ENCODE data around the gene WDPCP. TPM values are rescaled to one million over a fixed set of nuclear protein-coding genes. Genes with fewer than 3 reads are reported as not detected.
"Not testable (repeated sequence)": the region's sequence is repeated elsewhere in the genome, so short reads cannot be mapped to it uniquely, and the experiment has no call there.

The WDPCP gene
- total RNA-seq, 1 donor from 2014 or later = 12.4 TPM

DNA sequence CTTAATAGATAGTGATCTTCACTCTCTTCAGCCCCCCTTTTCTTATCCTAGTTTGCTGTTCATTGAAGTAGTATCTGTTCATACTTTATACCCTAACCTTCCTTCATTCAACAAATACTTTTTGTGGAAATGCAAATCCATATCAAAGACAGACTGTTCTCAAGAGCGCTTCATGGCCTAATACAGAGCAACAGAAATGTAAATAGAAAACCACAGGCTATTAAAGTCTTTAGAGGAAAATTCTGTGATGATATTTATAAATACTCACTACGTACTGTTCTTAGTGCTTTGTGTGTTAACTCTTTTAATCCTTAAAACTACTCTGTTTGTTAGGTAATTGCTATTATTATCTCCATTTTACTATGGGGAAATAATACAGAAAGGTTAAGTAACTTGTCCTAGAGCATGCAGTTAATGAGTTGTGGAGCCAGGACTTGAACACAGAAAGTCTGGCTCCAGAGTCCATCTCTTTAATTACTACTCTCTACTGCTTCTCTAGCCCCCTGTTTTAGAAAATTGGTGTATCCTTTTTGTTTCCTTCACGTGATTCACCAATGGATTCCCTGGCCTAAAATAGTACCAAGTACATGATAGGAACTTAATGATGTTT lies 3.4 kb upstream of the WDPCP start:
- DNase-seq (ENCODE audit: low read depth) = no peak

DNA sequence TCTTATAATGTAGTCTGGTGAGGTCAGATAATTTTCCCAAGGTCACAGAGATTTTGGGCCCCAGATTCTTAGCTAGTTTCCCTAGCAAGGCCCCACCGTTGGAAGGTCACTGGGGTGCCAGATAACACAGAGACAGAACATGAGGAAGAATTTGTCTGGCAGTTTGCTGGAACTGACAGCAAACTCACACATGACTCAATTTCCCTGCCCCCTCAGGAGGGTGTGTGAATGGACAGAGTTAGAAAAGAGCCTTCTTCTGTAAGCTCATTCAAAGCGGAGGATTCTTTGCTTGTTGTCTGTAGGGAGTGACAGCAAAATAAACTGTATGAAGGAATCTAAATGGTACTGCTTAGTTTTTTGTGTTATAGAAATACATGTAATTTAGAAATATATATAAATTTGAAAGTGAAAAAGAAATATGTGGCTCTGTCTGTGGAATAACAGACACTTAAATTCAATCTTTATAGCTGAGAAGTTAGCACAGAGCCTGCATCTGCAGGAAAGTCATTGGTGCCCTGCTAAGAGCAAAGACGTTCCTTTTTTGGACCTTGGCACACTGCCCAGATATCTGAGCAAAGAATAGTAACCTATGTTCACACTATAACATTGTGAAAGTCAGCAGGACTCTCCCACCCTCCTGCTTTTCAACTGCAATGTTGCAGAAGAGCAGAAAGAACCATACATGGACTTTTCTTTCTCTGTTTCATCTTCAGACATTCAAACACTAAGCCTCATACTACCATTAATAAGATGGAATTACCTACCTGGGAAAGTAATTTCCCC lies 2.5 kb upstream of the WDPCP start:
- DNase-seq (ENCODE audit: low read depth) = peak; percentile 23

DNA sequence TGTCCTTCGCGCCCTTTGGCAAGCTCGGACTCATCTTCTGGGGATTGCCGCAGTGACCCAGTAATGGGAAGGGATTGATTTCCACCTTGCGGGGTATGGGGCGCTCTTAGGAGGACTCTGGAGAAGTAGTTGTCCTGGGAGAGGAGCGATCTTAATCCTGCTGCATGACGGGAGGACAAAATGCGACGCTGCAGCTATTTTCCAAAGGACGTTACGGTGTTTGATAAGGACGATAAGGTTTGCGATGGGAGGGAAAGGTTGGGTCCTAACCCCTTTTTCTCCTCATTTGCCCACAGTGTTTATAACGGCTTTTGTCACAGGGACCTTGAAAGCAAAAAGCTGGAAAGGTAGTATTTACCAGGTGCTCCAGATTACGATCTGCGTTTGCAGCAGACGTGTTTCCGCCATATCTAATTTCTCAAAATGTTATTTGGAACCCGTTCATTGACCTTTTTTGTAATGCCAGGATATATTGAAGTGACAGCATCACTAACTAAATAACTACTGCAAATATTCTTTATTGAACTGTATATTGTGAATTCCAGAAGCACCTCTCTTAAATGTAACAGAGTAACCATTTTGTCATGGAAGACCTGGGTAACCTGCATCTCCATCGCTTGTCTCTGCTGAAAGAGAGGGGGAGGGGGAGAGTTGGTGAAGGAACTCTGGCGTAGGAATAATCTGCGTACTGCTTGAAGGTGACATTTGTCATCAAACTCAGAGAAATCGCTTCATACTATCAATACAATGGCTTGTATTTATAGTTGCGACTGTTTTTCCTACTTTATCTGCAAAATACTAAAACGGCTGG lies 1.1 kb upstream of the WDPCP start:
- no peak for DNase-seq (ENCODE audit: low read depth)

DNA sequence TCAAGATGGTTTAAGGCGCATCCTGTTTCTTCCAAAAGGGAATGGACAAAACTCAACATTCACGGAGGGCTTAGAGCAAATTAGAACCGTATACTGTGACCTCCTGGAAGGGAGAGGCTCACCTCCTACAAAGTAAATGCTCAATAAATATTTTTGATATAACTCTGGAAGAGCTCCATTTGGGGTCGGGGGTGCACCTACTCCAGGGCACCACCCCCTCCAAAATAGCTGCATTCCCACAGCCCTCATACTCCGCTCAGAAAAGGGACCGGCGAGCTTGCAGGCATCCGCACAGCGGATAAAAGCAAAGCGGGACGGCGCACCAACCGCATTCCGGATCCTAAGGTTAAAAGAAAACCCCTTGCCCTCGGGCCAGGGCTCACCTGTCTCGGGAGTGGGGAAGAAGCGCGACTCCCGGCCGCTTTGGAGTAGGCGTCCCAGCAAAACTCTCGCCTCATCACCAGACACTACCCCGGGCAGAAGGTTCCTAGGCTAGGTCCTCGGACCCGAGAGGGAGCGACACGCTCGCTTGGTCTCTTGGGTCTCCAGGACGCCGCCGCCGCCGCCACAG lies 378 bp downstream of the WDPCP start:
- DNase-seq (ENCODE audit: low read depth) = no peak

DNA sequence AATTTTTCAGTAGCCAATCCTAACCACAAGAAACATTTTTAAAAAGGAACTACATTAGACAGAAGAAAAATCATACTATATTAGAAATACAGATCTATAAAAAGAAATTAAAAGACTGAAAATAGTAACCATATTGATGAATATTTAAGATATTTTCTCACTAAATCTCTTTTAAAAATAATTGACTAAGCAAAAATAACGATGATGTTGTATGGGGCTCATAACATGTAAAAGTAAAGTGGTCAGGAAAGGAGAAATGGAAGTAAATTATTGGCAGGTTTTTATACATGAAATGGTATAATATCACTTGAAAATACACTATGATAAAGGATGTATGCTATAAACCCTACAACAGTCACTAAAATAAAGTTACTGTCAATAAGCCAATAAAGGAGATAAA lies 5.4 kb downstream of the WDPCP start:
- no peak for DNase-seq (ENCODE audit: low read depth)

DNA sequence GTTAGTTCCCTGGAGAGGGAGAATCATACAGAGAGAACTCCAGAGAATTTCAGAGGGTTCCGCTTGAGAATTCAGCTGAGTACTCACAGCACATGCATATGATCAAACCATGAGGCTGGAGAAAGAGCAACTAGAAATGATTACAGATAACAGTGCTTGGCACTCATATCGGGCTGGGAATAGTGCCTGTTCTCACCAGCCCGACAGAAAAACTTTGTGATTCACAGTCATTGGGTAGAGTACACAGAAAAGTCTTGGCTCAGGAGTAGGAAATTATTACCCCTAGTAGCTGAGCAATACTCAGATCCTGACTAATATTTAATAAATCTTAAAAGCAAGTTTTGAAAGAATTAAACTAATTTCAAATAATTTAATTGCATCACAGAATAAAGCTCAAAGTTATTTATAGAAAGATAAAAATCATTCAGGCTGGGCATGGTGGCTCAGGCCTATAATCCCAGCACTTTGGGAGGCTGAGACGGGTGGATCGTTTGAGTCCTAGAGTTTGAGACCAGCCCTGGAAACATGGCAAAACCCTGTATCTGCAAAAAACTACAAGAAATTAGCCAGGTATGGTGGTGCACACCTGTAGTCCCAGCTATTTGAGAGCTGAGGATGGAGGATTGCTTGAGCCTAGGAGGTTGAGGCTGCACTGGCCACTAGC lies 6.8 kb downstream of the WDPCP start:
- DNase-seq (ENCODE audit: low read depth) = peak; percentile 56

DNA sequence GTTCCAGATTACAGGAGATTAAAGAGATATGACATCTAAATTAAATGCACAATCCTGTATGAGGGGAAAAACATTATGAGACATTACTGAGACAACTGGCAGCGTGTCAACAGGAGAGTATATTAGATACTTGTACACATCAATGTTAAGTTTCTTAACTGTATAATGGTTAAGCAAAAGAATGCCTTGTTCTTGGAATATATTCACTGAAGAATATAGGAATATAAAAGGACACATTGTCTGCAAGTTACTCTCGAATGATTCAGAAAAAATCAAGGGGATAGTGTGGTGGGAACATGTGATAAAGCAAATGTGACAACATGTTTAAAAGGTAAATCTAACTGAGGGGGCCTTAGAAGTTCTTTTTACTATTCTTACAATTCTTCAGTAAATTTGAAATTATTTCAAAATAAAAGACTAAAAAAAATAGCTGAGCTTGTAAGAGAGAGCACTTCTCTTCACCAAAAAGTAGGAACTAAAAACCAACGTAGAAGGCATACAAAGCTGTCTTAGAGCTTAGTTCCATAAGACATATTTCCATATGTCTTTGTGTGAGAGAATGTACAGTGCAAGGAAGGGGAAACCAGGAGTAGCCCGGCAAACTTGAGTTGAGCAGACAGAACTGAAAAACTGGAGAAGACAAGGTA lies 7.5 kb downstream of the WDPCP start:
- DNase-seq (ENCODE audit: low read depth) = no peak

DNA sequence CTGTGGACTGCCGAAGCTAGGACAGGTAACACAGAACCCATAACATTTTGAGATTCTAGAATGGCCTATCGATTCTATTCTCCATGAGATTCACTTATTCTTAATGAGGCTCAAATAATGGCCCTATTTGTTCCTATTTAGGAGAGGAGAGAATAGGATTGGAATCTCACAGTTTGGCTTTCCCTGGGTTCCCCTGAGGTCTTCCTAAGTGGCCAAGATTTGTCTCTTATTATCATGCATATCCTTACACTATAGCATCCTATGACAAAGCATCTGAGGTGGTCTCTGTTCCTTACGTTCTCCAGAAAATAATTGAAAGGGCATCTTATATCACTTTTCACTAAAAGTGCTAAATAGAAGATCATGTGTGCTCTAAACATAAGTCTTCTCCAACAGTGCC lies 9.5 kb downstream of the WDPCP start:
- no peak for DNase-seq (ENCODE audit: low read depth)

DNA sequence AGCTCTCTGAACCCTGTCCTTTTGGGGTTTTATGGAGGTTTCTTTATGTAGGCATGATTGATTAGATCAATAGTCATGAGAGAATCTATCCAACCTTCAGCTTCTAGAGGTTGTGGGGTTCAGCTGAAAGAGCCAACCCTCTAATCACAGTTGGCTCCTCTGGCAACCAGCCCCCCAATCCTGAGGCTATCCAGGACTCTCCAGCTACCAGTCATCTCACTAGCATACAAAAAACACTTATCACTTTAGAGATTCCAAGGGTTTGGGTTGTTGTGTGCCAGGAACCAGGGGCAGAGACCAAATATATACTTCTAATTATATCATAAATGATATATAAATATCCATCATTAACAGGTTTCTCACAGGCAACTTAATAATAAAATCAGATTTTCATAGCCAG lies 11.7 kb downstream of the WDPCP start:
- DNase-seq (ENCODE audit: low read depth) = no peak

DNA sequence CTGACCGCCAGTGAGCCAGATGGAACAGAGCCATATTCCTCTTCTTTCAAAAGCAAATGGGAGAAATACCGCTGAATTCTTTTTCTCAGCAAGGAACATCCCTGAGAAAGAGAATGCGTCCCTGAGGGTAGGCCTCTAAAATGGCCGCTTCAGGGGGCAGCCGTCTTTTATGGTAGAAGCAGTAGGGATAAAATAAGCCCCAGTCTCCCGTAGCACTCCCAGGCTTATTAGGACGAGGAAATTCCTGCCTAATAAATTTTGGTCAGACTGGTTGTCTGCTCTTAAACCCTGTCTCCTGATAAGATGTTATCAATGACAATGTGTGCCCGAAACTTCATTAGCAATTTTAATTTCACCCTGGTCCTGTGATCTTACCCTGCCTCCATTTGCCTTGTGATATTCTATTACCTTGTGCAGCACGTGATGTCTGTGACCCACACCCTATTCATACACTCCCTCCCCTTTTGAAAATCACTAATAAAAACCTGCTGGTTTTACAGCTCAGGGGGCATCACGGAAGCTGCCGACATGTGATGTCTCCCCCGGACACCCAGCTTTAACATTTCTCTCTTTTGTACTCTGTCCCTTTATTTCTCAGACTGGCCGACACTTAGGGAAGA lies 14.4 kb downstream of the WDPCP start:
- not testable (repeated sequence) for DNase-seq (ENCODE audit: low read depth)

DNA sequence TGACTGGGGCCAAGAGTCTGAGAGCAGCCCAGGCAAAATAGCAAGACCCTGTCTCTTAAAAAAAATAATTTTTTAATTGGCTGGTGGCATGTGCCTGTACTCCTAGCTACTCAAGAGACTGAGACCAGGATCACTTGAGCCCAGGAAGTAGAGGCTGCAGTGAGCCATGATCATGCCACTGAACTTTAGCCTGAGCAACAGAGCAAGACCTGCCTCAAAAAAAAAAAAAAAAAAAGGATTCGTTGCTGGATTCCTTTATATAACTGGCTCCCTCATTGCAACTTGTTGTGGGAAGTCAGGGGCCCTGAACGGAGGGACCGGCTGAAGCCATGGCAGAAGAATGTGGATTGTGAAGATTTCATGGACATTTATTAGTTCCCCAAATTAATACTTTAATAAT lies 15.3 kb downstream of the WDPCP start:
- DNase-seq (ENCODE audit: low read depth) = peak; percentile 62

DNA sequence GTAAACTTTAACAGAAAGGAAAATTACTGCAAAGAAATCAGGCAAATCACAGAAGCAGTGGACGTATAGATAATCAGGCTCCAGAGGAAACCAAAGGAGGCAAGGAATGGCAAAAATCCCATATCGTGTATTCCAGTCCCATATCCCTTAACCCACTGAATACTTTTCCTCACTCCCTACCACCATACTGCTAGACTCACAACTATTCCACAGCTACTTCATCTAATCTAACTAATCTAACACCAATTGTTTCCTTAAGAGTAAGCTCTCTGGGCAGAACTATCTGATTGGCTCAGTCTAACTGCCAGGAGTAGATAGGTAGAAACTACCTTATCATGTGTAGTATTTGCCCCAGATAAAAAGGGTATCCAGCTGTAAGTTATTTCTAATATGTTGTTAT lies 16.3 kb downstream of the WDPCP start:
- no peak for DNase-seq (ENCODE audit: low read depth)

DNA sequence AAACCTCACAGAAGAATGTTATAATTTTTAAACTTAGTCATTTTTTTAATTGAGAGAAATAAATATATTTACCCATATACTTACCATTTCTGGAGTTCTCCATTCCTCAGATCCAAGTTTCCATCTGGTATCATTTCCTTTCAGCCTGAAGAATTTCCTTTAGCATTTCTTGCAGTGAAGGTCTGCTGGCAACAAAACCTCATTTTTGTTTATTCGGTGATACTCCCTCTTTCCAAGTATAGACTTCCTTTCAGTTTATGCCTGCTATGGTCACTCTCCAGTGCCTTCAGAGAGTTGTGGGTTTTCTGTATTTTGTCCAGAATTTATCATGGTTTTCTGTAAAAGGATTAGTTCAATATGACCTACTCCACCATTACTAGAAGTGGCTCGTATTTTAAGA lies 17.0 kb downstream of the WDPCP start:
- no peak for DNase-seq (ENCODE audit: low read depth)

DNA sequence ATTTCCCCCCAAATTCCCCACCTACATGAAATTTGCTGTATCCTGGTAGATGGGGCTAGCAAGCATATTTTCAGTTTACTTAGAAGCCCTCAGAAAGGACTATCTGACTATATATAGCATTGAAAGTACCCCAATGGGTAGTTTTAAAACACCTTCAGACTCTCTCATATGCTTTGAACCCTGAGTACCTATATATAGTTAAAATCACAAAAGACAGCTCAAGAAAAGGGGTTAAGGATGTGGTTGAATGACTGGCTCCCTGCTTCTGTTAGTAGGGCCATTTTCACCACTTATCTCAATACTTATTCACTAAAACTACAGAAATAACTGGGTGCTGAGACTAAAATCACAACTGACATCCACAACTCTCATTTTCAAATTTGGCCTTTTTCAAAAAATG lies 18.5 kb downstream of the WDPCP start:
- DNase-seq (ENCODE audit: low read depth) = no peak

DNA sequence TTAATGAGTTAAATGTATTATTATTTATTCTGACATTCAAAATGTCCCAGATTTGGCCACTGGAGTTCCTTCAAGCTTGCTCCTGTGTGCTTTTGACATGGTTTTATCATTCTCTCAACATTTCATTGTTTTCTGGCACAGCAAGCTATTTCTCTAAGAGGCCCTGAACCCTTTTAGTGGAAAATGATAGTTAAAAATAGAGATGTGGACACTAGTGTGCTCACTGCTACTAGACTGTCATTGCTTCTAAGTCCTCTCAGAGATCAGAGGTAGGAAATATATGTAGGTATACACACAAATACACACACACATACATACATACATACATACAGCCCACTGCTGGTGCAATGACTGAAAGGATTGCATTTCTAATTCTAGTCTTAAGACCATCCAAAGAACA lies 25.5 kb downstream of the WDPCP start:
- no peak for DNase-seq (ENCODE audit: low read depth)

DNA sequence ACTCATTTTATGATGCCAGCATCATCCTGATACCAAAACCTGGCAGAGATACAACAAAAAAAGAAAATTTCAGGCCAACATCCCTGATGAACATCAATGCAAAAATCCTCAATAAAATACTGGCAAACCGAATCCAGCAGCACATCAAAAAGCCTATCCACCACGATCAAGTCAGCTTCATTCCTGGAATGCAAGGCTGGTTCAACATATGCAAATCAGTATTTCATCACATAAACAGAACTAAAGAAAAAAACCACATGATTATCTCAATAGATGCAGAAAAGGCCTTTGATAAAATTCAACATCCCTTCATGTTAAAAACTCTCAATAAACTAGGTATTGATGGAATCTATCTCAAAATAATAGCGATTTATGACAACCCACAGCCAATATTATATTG lies 29.4 kb downstream of the WDPCP start:
- DNase-seq (ENCODE audit: low read depth) = not testable (repeated sequence)

DNA sequence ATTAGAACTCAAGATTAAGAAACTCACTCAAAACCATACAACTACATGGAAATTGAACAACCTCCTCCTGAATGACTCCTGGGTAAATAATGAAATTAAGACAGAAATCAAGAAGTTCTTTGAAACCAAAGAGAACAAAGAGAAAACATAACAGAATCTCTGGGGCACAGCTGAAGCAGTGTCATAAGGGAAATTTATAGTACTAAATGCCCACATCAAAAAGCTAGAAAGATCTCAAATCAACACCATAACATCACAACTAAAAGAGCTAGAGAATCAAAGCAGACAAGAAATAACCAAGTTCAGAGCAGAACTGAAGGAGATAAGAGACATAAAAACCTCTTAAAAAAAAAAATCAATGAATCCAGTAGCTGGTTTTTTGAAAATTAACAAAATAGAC lies 30.5 kb downstream of the WDPCP start:
- DNase-seq (ENCODE audit: low read depth) = not testable (repeated sequence)

DNA sequence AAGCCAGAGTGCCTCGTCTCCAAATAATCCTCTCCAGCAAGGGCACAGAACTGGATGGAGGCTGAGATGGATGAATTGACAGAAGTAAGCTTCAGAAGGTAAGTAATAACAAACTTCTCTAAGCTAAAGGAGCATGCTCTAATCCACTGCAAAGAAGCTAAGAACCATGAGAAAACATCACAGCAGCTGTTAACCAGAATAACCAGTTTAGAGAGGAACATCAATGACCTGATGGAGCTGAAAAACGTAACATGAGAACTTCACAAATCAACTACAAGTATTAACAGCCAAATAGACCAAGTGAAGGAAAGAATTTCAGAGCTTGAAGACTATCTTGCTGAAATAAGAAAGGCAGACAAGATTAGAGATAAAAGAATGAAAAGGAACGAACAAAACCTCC lies 32.3 kb downstream of the WDPCP start:
- no peak for DNase-seq (ENCODE audit: low read depth)

DNA sequence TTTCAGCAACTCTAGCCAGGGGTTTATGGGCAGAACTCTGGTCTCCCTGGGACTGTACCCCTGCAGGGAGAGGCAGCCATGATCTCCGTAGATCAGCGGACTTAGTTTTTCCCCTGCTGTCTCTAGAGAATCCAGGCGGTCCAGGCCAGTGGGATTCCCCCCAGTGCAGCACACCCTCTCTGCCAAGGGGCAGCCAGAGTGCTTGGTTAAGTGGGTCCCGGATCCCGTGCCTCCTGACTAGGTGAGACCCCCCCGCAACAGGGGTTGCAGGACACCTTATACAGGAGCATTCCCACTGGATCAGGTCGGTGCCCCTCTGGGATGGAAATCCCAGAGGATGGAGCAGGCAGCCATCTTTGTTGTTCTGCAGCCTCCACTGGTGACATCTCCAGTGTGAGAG lies 33.0 kb downstream of the WDPCP start:
- no peak for DNase-seq (ENCODE audit: low read depth)

DNA sequence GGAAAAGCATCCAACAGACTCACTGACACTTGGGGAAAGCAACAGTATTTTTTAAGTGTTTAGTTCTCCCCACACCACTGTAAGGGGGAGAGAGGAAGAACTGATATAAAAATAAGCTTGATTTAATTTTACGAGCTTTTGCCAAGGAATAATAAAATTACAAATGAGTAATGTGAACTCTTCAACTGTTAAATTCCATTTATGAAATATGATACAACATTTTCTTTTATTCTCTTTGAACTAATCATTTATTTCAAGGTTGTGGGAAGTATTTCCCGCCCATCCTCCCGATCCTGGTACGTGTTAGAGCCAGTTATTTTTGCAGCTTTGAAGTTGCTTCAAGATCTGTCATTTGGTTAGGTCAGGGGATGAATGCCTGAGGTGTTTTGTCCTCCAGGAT lies 35.2 kb downstream of the WDPCP start:
- DNase-seq (ENCODE audit: low read depth) = no peak

DNA sequence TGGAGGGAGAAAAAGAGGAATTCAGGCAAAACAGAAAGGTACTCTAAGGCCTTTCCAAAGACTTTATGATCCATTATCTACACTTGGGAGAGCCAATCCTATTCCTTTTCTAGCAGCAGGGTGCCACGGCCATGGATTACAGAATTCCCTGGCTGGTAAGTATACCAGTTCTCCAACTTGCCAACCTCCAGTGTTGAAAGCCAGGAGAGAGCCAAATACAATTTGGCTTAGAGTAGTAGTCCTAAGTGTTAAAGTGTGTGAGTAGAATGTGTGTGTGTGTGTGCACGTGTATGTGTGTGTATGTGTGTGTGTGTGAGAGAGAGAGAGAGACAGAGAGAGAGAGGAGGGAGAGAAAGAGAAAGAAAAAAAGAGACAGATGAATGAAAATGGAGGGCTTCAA lies 43.3 kb downstream of the WDPCP start:
- no peak for DNase-seq (ENCODE audit: low read depth)

All from renal cortical epithelial cell (primary cell).